ENCODE measurements around the gene TWIST2. TPM values are rescaled to one million over a fixed set of nuclear protein-coding genes. Genes with fewer than 3 reads are reported as not detected.

TWIST2 gene
- total RNA-seq, 1 experiment from 2014 or later, result not detected

- Histone ChIP-seq H3K27ac (ENCODE audit: low read depth, low read length, poor library complexity, severe bottlenecking) (no peak overlapping the region), H3K36me3 (ENCODE audit: insufficient read depth, low read length, poor library complexity, severe bottlenecking) (no peaks in the 10 kb centered on the region), H3K4me1 (ENCODE audit: insufficient read depth, low read length, poor library complexity, severe bottlenecking) (no peaks in the 10 kb centered on the region), H3K9me3 (ENCODE audit: low read depth, low read length, poor library complexity, severe bottlenecking) (no peaks in the 10 kb centered on the region), H3K4me3 (ENCODE audit: low read depth, low read length, poor library complexity, severe bottlenecking) (no peak overlapping the region), H3K27me3 (replicated peaks; ENCODE audit: insufficient read depth, low read depth, low read length, poor library complexity) (peaks cover 3% of the 10 kb centered on the region)
- no peak for DNase-seq (ENCODE audit: low spot score)
- ChIA-PET CTCF (no interaction called here), POLR2A (ENCODE audit: low non-redundant PET) (no interaction called here)
- intact Hi-C loops (cut with micrococcal nuclease; ENCODE audit: unreplicated experiment), result no loop called here
- TF ChIP-seq CTCF (conservative IDR thresholded peaks at IDR 0.05; ENCODE audit: low read depth, low read length) (no peak), EZH2 (IDR thresholded peaks at IDR 0.05; ENCODE audit: borderline replicate concordance, low read depth, low read length, poor library complexity, severe bottlenecking) (no peak)
- no TSS peak for BruUV-seq (replicated peaks)
These were observed 54.4 kb downstream of the TWIST2 start for GRCh38 chr2:238902285-238902684.

DNA sequence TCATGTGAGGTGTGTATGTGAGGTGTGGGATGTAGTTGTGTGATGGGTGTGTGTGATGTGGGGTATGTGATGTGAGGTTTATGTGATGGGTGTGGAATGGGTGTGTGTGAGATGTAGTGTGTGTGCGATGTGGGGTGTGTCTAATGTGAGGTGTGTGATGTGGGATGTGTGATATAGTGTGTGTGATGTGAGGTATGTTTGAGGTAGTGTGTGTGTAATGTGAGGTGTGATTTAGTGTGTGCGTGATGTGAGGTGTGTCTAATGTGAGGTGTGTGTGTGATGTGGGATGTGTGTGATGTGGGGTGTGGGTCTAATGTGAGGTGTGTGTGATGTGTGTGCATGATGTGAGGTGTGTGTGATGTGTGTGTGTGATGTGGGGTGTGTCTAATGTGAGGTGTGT, 55.3 kb downstream of the TWIST2 start:
- Histone ChIP-seq H3K4me1 (ENCODE audit: insufficient read depth, low read length, poor library complexity, severe bottlenecking) (no peaks in the 10 kb centered on the region), H3K36me3 (ENCODE audit: insufficient read depth, low read length, poor library complexity, severe bottlenecking) (no peaks in the 10 kb centered on the region), H3K9me3 (ENCODE audit: low read depth, low read length, poor library complexity, severe bottlenecking) (no peaks in the 10 kb centered on the region), H3K27me3 (replicated peaks; ENCODE audit: insufficient read depth, low read depth, low read length, poor library complexity) (peaks cover 3% of the 10 kb centered on the region), H3K4me3 (ENCODE audit: low read depth, low read length, poor library complexity, severe bottlenecking) (no peak overlapping the region), H3K27ac (ENCODE audit: low read depth, low read length, poor library complexity, severe bottlenecking) (no peak overlapping the region)
- intact Hi-C loops (cut with micrococcal nuclease; ENCODE audit: unreplicated experiment), result no loop called here
- no TSS peak for BruUV-seq (replicated peaks)
- ChIA-PET POLR2A (ENCODE audit: low non-redundant PET) (no interaction called here), CTCF (no interaction called here)
- TF ChIP-seq EZH2 (IDR thresholded peaks at IDR 0.05; ENCODE audit: borderline replicate concordance, low read depth, low read length, poor library complexity, severe bottlenecking), result no peak
- TF ChIP-seq CTCF (conservative IDR thresholded peaks at IDR 0.05; ENCODE audit: low read depth, low read length), result no peak
- DNase-seq (ENCODE audit: low spot score), result no peak

GRCh38 chr2:238904177-238904576, 56.3 kb downstream of the TWIST2 start:
- Histone ChIP-seq H3K4me3 (ENCODE audit: low read depth, low read length, poor library complexity, severe bottlenecking) (no peak overlapping the region), H3K27me3 (replicated peaks; ENCODE audit: insufficient read depth, low read depth, low read length, poor library complexity) (peaks cover 3% of the 10 kb centered on the region), H3K27ac (ENCODE audit: low read depth, low read length, poor library complexity, severe bottlenecking) (no peak overlapping the region), H3K4me1 (ENCODE audit: insufficient read depth, low read length, poor library complexity, severe bottlenecking) (no peaks in the 10 kb centered on the region), H3K9me3 (ENCODE audit: low read depth, low read length, poor library complexity, severe bottlenecking) (no peaks in the 10 kb centered on the region), H3K36me3 (ENCODE audit: insufficient read depth, low read length, poor library complexity, severe bottlenecking) (no peaks in the 10 kb centered on the region)
- ChIA-PET POLR2A (ENCODE audit: low non-redundant PET) (no interaction called here), CTCF (no interaction called here)
- BruUV-seq (replicated peaks), result no TSS peak
- no peak for DNase-seq (ENCODE audit: low spot score)
- TF ChIP-seq CTCF (conservative IDR thresholded peaks at IDR 0.05; ENCODE audit: low read depth, low read length), result no peak
- TF ChIP-seq EZH2 (IDR thresholded peaks at IDR 0.05; ENCODE audit: borderline replicate concordance, low read depth, low read length, poor library complexity, severe bottlenecking), result no peak
- intact Hi-C loops (cut with micrococcal nuclease; ENCODE audit: unreplicated experiment), result no loop called here
